PC-3 (cell line): ENCODE results near the gene FLYWCH1. TPM values are rescaled to one million over a fixed set of nuclear protein-coding genes. Genes with fewer than 3 reads are reported as not detected.
A peak's percentile ranks its signal among the peaks of the same experiment; 100 is the strongest.

Experiments used
- ATAC-seq: fragments of 200-7000 bp; cut with Tn5 transposase; 2 replicates; pipeline ENCODE4 v1.9.1; 2020; ENCODE audit warnings: mild to moderate bottlenecking, moderate library complexity
- BruUV-seq: library from RNA; stranded (reverse); fragments of 400-500 nt; replicated peaks from 2 replicates; lab custom pipeline; 2021; lab: Mats Ljungman, UMichigan
- CTCF ChIA-PET: fragments of 300-600 bp; sonication (Branson Sonifier 250); formaldehyde crosslinking; loops from one replicate; lab custom pipeline; 2022; ENCODE audit warnings: antibody characterized with exemption; lab: Charles Lee
- POLR2A ChIA-PET: fragments of 300-600 bp; sonication (Branson Sonifier 250); formaldehyde crosslinking; loops from one replicate; lab custom pipeline; 2022; ENCODE audit warnings: antibody characterized with exemption; ENCODE audit not compliant: unreplicated experiment; lab: Charles Lee
- DNase-seq: peaks from one replicate; pipeline ENCODE4 v3.0.0-alpha.2; 2015
- H2AFZ ChIP-seq: fragments of 300-600 bp; sonication (generic); 2 replicates; pipeline ENCODE4 v1.6.0; 2016; ENCODE audit warnings: antibody characterized with exemption, low read length
- H3F3A ChIP-seq: fragments of 300-600 bp; sonication (generic); one replicate; pipeline ENCODE4 v1.6.0; 2017; ENCODE audit warnings: antibody characterized with exemption, low read length, control low read depth, mild to moderate bottlenecking; ENCODE audit not compliant: unreplicated experiment
- H3K27ac ChIP-seq: fragments of 300-600 bp; sonication (generic); 2 replicates; pipeline ENCODE4 v1.5.1; 2016; ENCODE audit warnings: mild to moderate bottlenecking, low read length
- H3K27me3 ChIP-seq: fragments of 300-600 bp; sonication (generic); 2 replicates; pipeline ENCODE4 v1.6.1; 2016; ENCODE audit warnings: low read length, mixed read lengths
- H3K36me3 ChIP-seq: fragments of 300-600 bp; sonication (generic); 2 replicates; pipeline ENCODE4 v1.6.1; 2016; ENCODE audit warnings: low read depth, mixed run types, low read length, mixed read lengths
- H3K4me1 ChIP-seq: fragments of 300-600 bp; sonication (generic); 2 replicates; pipeline ENCODE4 v1.5.1; 2016; ENCODE audit warnings: low read length; ENCODE audit not compliant: insufficient read depth
- H3K4me2 ChIP-seq: fragments of 300-600 bp; sonication (generic); 2 replicates; pipeline ENCODE4 v1.6.0; 2016; ENCODE audit warnings: low read length
- H3K4me3 ChIP-seq: fragments of 300-600 bp; sonication (generic); 2 replicates; pipeline ENCODE4 v1.5.1; 2016; ENCODE audit warnings: mild to moderate bottlenecking, low read length, mixed read lengths
- H3K79me2 ChIP-seq: fragments of 300-600 bp; sonication (generic); 2 replicates; pipeline ENCODE4 v1.6.1; 2017; ENCODE audit warnings: low read length, mixed read lengths
- H3K9ac ChIP-seq: fragments of 300-600 bp; sonication (generic); 2 replicates; pipeline ENCODE4 v1.6.0; 2016; ENCODE audit warnings: mild to moderate bottlenecking, low read length
- H3K9me2 ChIP-seq: fragments of 300-600 bp; sonication (generic); replicated peaks from 2 replicates; pipeline ENCODE4 v1.6.1; 2016; ENCODE audit warnings: mixed run types, low read length, mixed read lengths
- H3K9me3 ChIP-seq: fragments of 300-600 bp; sonication (generic); 2 replicates; pipeline ENCODE4 v1.6.1; 2016; ENCODE audit warnings: low read length, mixed read lengths
- H4K20me1 ChIP-seq: fragments of 300-600 bp; sonication (generic); 2 replicates; pipeline ENCODE4 v1.6.1; 2016; ENCODE audit warnings: low read length, mixed read lengths
- EZH2 ChIP-seq: fragments of 300-600 bp; sonication (generic); IDR thresholded peaks from one replicate; pipeline ENCODE4 v1.6.1; 2017; ENCODE audit warnings: antibody characterized with exemption, mild to moderate bottlenecking, low read length; ENCODE audit not compliant: unreplicated experiment
- EZH2phosphoT487 ChIP-seq: fragments of 300-600 bp; sonication (generic); IDR thresholded peaks from 2 replicates; pipeline ENCODE4 v1.6.1; 2018; ENCODE audit warnings: mild to moderate bottlenecking, antibody characterized with exemption, low read length, borderline replicate concordance
- intact Hi-C: fragments of 100-400 bp; cut with micrococcal nuclease; formaldehyde crosslinking; loops from 2 replicates; pipeline ENCODE4 v1.9.0; 2023
- total RNA-seq: library from RNA; depleted of rRNA; stranded (reverse); fragments of >200 nt; gene quantifications from 2 replicates; pipeline ENCODE4 v1.2.3, GENCODE V29; 2014
- TF ChIP-seq, protein P1 (sequence below): fragments of 300-600 bp; sonication (generic); conservative IDR thresholded peaks from 2 replicates; pipeline ENCODE4 v1.5.1; 2017; ENCODE audit warnings: antibody characterized with exemption, low read depth, mild to moderate bottlenecking, low read length

FLYWCH1 gene
- total RNA-seq, 1 experiment from 2014 or later = 41.4 TPM

DNA sequence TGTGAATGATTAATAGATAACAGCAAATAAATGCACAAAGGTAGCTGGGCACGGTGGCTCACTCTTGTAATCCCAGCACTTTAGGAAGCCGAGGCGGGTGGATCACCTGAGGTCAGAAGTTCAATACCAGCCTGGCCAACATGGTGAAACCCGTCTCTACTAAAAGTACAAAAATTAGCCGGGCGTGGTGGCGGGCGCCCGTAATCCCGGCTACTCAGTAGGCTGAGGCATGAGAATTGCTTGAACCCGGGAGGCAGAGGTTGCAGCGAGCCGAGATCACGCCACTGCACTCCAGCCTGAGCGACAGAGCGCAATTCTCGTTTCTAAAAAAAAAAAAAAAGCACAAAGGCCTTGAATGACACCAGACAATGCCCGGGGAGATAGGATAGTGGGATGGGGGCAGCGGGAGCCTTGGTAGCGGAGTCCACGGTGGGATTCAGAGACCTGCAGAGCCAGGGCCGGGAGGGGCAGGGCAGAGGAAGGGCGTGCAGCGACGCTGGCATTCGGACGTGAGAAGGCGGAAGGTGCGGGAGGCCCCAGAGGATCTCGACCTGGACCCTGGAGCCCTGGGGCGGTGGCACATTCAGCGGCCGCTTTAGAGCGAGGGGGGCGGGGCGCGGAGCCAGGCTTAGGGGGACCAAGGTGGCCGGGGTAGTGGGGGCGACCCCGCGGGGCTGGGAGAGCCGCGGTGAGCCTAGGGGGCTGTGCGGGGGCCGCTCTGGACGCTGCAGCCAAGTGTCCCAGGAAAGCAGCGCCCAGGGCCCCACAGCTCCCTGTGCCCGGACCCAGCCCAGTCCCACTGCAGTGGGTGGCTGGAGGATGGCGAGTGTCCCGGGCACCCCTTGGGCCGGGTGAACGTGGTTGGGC lies 29.7 kb upstream of the FLYWCH1 start:
- H3F3A ChIP-seq = no peaks in the 10 kb centered on the region
- BruUV-seq = TSS peak; percentile 46
- intact Hi-C loops = loop anchor here (2.0 kb wide), 1 partner anchor 23 kb away; no protein-coding TSS in a partner anchor
- peak; percentile 28 for DNase-seq
- H3K36me3 ChIP-seq = no peaks in the 10 kb centered on the region
- peak overlapping the region; percentile 36; the same call in 1 of the 2 replicates for H3K27ac ChIP-seq
- CTCF ChIA-PET = interaction anchor here (0.6 to 1.0 kb wide), 2 partner anchors 25 to 43 kb away, joined by 3 read pairs; no protein-coding TSS in a partner anchor
- H3K4me1 ChIP-seq = peaks cover 5% of the 10 kb centered on the region; the same call in 1 of the 2 replicates
- POLR2A ChIA-PET = no interaction called here
- peak; percentile 27 for ATAC-seq
- peak overlapping the region; percentile 90 for H3K4me2 ChIP-seq
- H2AFZ ChIP-seq = peak overlapping the region; percentile 79
- peaks cover 16% of the 10 kb centered on the region for H3K79me2 ChIP-seq
- H3K9ac ChIP-seq = peak overlapping the region; percentile 66
- H3K27me3 ChIP-seq = no peaks in the 10 kb centered on the region
- H3K4me3 ChIP-seq = peak overlapping the region; percentile 90
- TF ChIP-seq, protein P1, sequence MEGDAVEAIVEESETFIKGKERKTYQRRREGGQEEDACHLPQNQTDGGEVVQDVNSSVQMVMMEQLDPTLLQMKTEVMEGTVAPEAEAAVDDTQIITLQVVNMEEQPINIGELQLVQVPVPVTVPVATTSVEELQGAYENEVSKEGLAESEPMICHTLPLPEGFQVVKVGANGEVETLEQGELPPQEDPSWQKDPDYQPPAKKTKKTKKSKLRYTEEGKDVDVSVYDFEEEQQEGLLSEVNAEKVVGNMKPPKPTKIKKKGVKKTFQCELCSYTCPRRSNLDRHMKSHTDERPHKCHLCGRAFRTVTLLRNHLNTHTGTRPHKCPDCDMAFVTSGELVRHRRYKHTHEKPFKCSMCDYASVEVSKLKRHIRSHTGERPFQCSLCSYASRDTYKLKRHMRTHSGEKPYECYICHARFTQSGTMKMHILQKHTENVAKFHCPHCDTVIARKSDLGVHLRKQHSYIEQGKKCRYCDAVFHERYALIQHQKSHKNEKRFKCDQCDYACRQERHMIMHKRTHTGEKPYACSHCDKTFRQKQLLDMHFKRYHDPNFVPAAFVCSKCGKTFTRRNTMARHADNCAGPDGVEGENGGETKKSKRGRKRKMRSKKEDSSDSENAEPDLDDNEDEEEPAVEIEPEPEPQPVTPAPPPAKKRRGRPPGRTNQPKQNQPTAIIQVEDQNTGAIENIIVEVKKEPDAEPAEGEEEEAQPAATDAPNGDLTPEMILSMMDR = no peak
- TF ChIP-seq EZH2phosphoT487 (no peak), EZH2 (no peak)
- H4K20me1 ChIP-seq = no peaks in the 10 kb centered on the region
- no peaks in the 10 kb centered on the region for H3K9me3 ChIP-seq
- H3K9me2 ChIP-seq = no peaks in the 10 kb centered on the region

DNA sequence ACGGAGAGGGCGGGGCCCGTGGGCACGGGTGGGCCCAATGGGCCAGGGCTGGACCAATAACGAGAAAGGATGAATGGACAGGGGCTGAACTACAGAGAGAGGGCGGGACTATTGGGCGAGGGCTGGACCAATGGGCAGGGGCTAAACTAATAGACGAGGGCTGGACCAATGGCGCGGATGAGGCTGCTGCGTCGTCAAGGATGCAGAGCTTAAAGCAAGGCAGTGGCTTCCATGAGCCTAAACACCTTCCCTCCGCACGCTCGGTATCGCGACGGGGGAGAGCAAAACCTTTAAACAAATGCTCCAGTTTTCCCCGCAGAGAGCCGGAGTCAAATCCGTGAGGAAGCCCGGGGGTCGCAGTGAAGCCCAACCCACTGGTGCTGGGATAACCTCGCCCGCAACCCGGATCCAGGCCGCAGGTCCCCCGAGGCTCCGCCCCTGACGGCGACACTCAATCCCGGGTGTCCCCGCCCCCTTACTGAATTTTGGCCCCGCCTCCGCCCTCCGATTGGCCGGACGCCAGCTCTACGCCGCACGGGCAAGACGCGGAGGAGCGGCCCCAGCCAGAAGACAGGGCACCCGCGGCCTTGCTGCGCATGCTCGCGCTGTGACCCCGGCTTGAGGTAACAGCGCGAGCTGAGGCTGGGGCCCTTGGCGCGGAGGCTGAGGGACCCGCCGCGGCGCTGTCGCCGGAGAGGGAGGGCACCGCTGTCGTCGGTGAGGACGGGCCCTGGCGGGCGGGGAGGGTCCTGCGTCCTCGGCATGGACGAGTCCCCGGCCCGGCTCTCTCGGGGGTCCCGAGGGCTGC lies 28.9 kb upstream of the FLYWCH1 start, which contains the start of gene FLYWCH2:
Gene FLYWCH2, plus strand, starts transcription at position 566 of the 808 bp plus-strand sequence. CDS start 13,235 bp downstream, outside the sequence.
- BruUV-seq = no TSS peak
- intact Hi-C loops = loop anchor here (2.0 kb wide), 1 partner anchor 22 kb away; no protein-coding TSS in a partner anchor

More for the DNA sequence above, 28.9 kb upstream of the FLYWCH1 start, which contains the start of gene FLYWCH2:
- ChIA-PET CTCF (interaction anchor here (0.6 to 1.7 kb wide), 4 partner anchors 26 to 44 kb away, joined by 3 to 4 read pairs (median 3); no protein-coding TSS in a partner anchor), POLR2A (interaction anchor here (0.8 kb wide), 1 partner anchor 24 kb away, joined by 4 read pairs; no protein-coding TSS in a partner anchor)
- no peaks in the 10 kb centered on the region for H3K27me3 ChIP-seq
- no peaks in the 10 kb centered on the region for H4K20me1 ChIP-seq
- H3K79me2 ChIP-seq = peaks cover 16% of the 10 kb centered on the region
- DNase-seq = peak; percentile 95
- H3F3A ChIP-seq = no peaks in the 10 kb centered on the region
- H3K9me3 ChIP-seq = no peaks in the 10 kb centered on the region
- peak within 1 kb of the TSS; percentile 90 for H3K4me3 ChIP-seq
- H3K4me2 ChIP-seq = peak within 1 kb of the TSS; percentile 90
- TF ChIP-seq EZH2 (no peak), EZH2phosphoT487 (no peak)
- TF ChIP-seq, protein P1 = no peak
- H3K4me1 ChIP-seq = peaks cover 5% of the 10 kb centered on the region; the same call in 1 of the 2 replicates
- ATAC-seq = peak; percentile 94
- no peaks in the 10 kb centered on the region for H3K9me2 ChIP-seq
- H3K9ac ChIP-seq = peak within 1 kb of the TSS; percentile 77
- peak within 1 kb of the TSS; percentile 67 for H3K27ac ChIP-seq
- no peaks in the 10 kb centered on the region for H3K36me3 ChIP-seq
- H2AFZ ChIP-seq = peak within 1 kb of the TSS; percentile 89
